Large intestine (tissue), 3 donors: Measurements from ENCODE around the gene MGLL. TPM values are rescaled to one million over a fixed set of nuclear protein-coding genes. Genes with fewer than 3 reads are reported as not detected.

ENCODE experiments used
- DNase-seq, 2 donors: peaks; one replicate each; pipeline versions ENCODE4 v3.0.0 to v3.0.0-alpha.2; 2013
- H3K27ac ChIP-seq: one replicate; pipeline ENCODE4 v1.5.1; 2013; ENCODE audit warnings: low read length
- H3K27me3 ChIP-seq: 2 replicates; pipeline ENCODE4 v1.6.1; 2013; ENCODE audit warnings: low read length; ENCODE audit not compliant: control insufficient read depth, insufficient read depth
- H3K36me3 ChIP-seq: 2 replicates; pipeline ENCODE4 v1.6.1; 2013; ENCODE audit warnings: low read length; ENCODE audit not compliant: control insufficient read depth, insufficient read depth
- H3K4me1 ChIP-seq: one replicate; pipeline ENCODE4 v1.6.1; 2013; ENCODE audit warnings: low read length; ENCODE audit not compliant: control insufficient read depth, insufficient read depth
- H3K4me3 ChIP-seq: one replicate; pipeline ENCODE4 v1.5.1; 2013; ENCODE audit warnings: low read length
- H3K9me3 ChIP-seq: one replicate; pipeline ENCODE4 v1.6.1; 2013; ENCODE audit warnings: mild to moderate bottlenecking, low read depth, low read length, moderate library complexity; ENCODE audit not compliant: control insufficient read depth
- WGBS: methylation state at CpG from one replicate; pipeline ENCODE4 v1.1.5; 2013; ENCODE audit warnings: low lambda C conversion rate; ENCODE audit not compliant: insufficient coverage; 5-methylcytosine and 5-hydroxymethylcytosine counted together
- polyA plus RNA-seq: library from polyadenylated mRNA; unstranded; fragments of 120-200 nt; gene quantifications from one replicate; pipeline ENCODE4 v1.2.1, GENCODE V29; 2013

Gene MGLL
- polyA plus RNA-seq, 1 donor = 22.8 TPM

DNA sequence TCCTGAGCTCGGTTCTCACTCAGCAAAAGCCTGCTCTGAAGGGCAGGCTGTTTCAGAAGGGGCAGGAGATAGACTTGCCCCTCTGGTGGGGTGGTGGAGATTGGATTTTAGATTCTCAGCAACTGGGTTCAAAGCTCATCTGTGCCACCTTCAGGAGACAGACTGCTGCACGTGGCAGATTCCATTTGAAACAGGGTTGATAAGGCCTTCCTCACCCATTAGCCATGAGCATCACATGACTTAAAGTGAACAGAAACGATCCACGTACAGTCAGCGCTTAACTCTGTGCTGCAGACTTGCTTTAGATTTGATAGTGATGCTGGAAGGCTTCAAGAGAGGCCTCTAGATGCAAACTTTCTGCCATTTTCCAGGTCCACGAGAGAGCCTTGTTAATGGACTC lies 35.0 kb upstream of the MGLL start:
- no peaks in the 10 kb centered on the region for H3K36me3 ChIP-seq
- H3K4me1 ChIP-seq = no peaks in the 10 kb centered on the region
- no peak overlapping the region for H3K27ac ChIP-seq
- H3K27me3 ChIP-seq = peaks cover 2% of the 10 kb centered on the region
- DNase-seq = peak; percentile 64 to 73
- no peaks in the 10 kb centered on the region for H3K9me3 ChIP-seq
- H3K4me3 ChIP-seq = no peak overlapping the region
- no CpG with 5 or more reads among the region's 6 CpGs for WGBS

DNA sequence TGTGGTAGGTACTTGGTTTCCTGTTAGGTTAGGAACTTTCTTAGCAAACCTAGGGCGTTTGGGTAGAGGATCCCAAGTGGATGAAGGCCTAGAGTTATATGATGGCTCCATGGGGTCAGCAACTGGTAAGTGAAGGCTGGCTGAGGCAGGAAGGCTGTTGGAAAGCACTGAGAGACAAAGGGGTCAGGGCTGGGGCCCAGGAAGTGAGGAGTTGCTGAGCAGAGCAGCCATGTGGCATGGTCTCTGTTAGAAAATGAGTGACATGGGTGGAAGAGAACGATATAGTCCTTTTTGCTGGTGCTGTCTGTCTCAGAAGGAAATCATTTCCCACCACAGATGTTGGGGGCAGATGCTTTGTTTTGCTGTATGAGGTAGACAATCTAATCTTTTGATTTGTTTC lies 34.5 kb upstream of the MGLL start:
- no peak for DNase-seq
- WGBS = no CpG with 5 or more reads among the region's 2 CpGs
- no peaks in the 10 kb centered on the region for H3K9me3 ChIP-seq
- H3K27me3 ChIP-seq = peaks cover 2% of the 10 kb centered on the region
- H3K4me3 ChIP-seq = no peak overlapping the region
- H3K27ac ChIP-seq = no peak overlapping the region
- H3K4me1 ChIP-seq = no peaks in the 10 kb centered on the region
- no peaks in the 10 kb centered on the region for H3K36me3 ChIP-seq

- Histone ChIP-seq H3K4me3 (no peak overlapping the region), H3K27ac (no peak overlapping the region), H3K27me3 (peaks cover under 1% of the 10 kb centered on the region), H3K9me3 (no peaks in the 10 kb centered on the region), H3K4me1 (no peaks in the 10 kb centered on the region), H3K36me3 (no peaks in the 10 kb centered on the region)
- no peak for DNase-seq
- no CpG with 5 or more reads among the region's 1 CpG for WGBS
Measured at GRCh38 chr3:127855246-127855645, 32.9 kb upstream of the MGLL start.

- H3K27me3 ChIP-seq = no peaks in the 10 kb centered on the region
- H3K9me3 ChIP-seq = no peaks in the 10 kb centered on the region
- H3K4me1 ChIP-seq = no peaks in the 10 kb centered on the region
- H3K27ac ChIP-seq = no peak overlapping the region
- WGBS = 100% methylated on average over 1 of the region's 10 CpGs
- no peak for DNase-seq
- H3K4me3 ChIP-seq = no peak overlapping the region
- no peaks in the 10 kb centered on the region for H3K36me3 ChIP-seq
Measured at GRCh38 chr3:127853681-127854080, 31.4 kb upstream of the MGLL start.

- 35% methylated on average over 2 of the region's 9 CpGs for WGBS
Measured at GRCh38 chr3:127851899-127852298, 29.6 kb upstream of the MGLL start.

DNA sequence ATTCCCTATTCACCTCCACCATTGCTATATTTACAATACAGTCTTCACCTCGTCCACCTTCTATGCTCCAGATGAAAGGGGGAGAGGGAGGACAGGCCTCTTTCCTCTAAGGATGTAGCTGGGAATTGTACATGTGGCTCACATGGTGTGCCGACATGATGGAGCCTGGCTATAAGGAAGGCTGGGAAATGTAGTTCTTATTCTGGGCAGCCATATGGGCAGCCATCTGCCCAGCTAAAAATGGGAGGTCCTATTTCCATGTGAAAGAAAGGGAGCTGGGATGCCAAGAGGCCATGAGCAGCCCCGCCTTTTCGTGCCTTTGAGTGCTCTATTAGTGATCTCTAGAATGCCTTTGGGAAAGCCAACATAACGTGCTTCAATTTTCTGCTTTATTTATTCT lies 27.1 kb upstream of the MGLL start:
- Histone ChIP-seq H3K9me3 (no peaks in the 10 kb centered on the region), H3K4me1 (no peaks in the 10 kb centered on the region), H3K27me3 (no peaks in the 10 kb centered on the region), H3K27ac (no peak overlapping the region), H3K4me3 (no peak overlapping the region), H3K36me3 (no peaks in the 10 kb centered on the region)
- no CpG with 5 or more reads among the region's 5 CpGs for WGBS
- DNase-seq = no peak

More at GRCh38 chr3:127851899-127852298, 29.6 kb upstream of the MGLL start:
- H3K36me3 ChIP-seq = no peaks in the 10 kb centered on the region
- H3K27me3 ChIP-seq = no peaks in the 10 kb centered on the region
- DNase-seq = peak in 1 of 2 donors; percentile 50
- no peak overlapping the region for H3K27ac ChIP-seq
- H3K9me3 ChIP-seq = no peaks in the 10 kb centered on the region
- no peaks in the 10 kb centered on the region for H3K4me1 ChIP-seq
- H3K4me3 ChIP-seq = no peak overlapping the region

DNA sequence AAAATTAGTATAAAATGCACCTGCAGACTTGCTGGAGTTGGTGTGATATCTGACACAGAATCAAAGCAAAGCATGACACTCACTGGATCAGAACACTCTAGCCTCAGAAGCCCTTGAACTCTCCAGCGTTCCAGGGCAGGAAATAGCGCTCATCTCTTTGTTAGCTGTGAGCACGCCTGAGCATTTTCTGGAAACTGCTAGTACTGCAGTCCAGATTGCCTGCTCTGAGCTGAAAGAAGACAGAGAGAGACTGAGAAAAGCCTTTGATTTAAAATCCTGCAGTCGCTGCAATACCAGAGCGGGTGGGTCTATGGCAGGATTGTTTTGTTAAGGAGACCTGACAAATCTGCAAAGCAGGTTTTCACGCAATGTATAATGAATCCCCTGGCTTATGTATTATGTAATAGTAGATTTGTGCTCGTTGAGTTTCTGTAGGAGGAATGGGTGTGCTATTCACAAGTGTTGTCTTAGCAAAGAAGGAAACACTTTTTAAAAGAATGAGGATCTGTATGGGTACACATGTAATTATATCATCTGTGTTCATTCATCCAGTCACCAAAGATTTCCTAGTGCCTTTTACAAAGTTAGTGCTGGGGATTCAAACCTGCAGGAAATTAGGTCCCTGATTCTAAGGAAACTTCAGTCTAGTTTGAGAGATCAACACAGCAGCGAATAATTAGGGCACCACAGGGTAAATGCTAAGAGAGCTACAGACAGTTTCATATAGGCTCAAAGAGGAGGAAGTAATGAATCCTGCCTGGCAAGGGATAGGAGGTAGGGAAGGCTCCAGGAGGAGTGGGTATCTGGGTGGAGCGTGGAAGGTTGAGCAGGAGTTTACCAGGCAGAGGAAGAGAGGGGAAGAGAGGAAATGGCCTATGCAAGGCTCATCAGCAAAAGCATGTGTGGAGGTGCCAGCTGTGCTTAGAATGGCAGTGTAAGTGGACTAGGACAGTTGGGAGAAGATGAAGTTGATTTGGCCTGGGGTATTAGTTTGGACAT lies 26.1 kb upstream of the MGLL start:
- no peak for DNase-seq
- no peaks in the 10 kb centered on the region for H3K27me3 ChIP-seq
- no peaks in the 10 kb centered on the region for H3K9me3 ChIP-seq
- no CpG with 5 or more reads among the region's 9 CpGs for WGBS
- no peaks in the 10 kb centered on the region for H3K36me3 ChIP-seq
- H3K27ac ChIP-seq = no peak overlapping the region
- H3K4me3 ChIP-seq = no peak overlapping the region
- H3K4me1 ChIP-seq = no peaks in the 10 kb centered on the region

GRCh38 chr3:127847236-127847720 lies 25.0 kb upstream of the MGLL start:
- Histone ChIP-seq H3K27ac (no peak overlapping the region), H3K27me3 (no peaks in the 10 kb centered on the region), H3K4me1 (no peaks in the 10 kb centered on the region), H3K9me3 (no peaks in the 10 kb centered on the region), H3K4me3 (no peak overlapping the region), H3K36me3 (no peaks in the 10 kb centered on the region)
- no peak for DNase-seq
- WGBS = no CpG with 5 or more reads among the region's 4 CpGs

GRCh38 chr3:127846576-127846975 lies 24.3 kb upstream of the MGLL start:
- no peaks in the 10 kb centered on the region for H3K36me3 ChIP-seq
- no peak overlapping the region for H3K27ac ChIP-seq
- no peaks in the 10 kb centered on the region for H3K27me3 ChIP-seq
- no peak for DNase-seq
- H3K4me3 ChIP-seq = no peak overlapping the region
- WGBS = no CpG with 5 or more reads among the region's 1 CpG
- H3K9me3 ChIP-seq = no peaks in the 10 kb centered on the region
- H3K4me1 ChIP-seq = no peaks in the 10 kb centered on the region

DNA sequence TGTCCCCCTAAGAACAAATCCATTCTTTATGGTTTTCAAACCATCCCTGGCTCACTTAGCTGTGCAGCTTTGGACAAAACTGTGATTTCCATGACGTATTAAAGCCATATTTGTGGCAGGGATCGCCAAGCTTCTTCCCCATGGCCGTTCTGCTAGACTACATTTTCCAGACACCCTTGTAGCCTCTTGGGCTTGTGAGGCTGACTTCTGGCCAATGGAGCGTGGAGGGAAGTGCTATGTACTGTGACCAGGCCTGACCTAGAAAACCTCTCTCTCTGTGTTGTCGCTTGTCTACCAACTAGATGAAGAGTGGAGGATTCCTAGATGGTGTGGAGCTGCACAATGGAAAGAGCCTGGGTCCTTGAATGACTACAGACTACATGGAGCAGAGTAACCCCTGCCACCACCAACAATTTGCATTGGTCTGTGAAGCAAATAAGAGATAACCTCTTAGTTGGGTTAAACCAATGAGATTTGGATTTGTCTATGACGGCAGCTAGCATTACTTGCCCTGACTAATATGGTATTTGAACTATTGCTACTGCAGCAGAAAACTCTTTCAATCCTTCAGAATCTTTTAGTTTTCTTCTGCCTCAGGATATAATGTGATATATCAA lies 22.1 kb upstream of the MGLL start:
- no peak for DNase-seq
- no CpG with 5 or more reads among the region's 6 CpGs for WGBS
- no peak overlapping the region for H3K4me3 ChIP-seq

More for the DNA sequence above, 22.1 kb upstream of the MGLL start:
- H3K27me3 ChIP-seq = no peaks in the 10 kb centered on the region
- H3K36me3 ChIP-seq = no peaks in the 10 kb centered on the region
- H3K9me3 ChIP-seq = no peaks in the 10 kb centered on the region
- no peaks in the 10 kb centered on the region for H3K4me1 ChIP-seq
- H3K27ac ChIP-seq = no peak overlapping the region
